Posterior vena cava (tissue), 2 donors: ENCODE data around the gene FRAT1. TPM values are rescaled to one million over a fixed set of nuclear protein-coding genes. Genes with fewer than 3 reads are reported as not detected.
A peak's percentile ranks its signal among the peaks of the same experiment; 100 is the strongest.

ENCODE experiments used
- DNase-seq: peaks from one replicate; pipeline ENCODE4 v3.0.0-alpha.2; 2020; ENCODE audit warnings: low spot score
- intact Hi-C, 2 donors: fragments of 100-400 bp; cut with DNase I; formaldehyde crosslinking; loops; one replicate each; pipeline versions ENCODE4 v1.14.1 to v1.14.2; 2022 to 2023
- total RNA-seq, 2 donors: library from RNA; stranded (reverse); fragmentation: NEBNext Ultra II Directional; extraction: Animal tissue kit (Norgen Biotek cat#: 25700); gene quantifications; one replicate each; pipeline ENCODE4 v1.2.1, GENCODE V29; 2021
- donor health status: DM: yes; HTN: yes; CAD: no.
- donor health status: DM: yes; HTN: yes; CAD: no.

The FRAT1 gene
- total RNA-seq, 2 donors from 2014 or later, result 2.1 to 4.2 TPM

DNA sequence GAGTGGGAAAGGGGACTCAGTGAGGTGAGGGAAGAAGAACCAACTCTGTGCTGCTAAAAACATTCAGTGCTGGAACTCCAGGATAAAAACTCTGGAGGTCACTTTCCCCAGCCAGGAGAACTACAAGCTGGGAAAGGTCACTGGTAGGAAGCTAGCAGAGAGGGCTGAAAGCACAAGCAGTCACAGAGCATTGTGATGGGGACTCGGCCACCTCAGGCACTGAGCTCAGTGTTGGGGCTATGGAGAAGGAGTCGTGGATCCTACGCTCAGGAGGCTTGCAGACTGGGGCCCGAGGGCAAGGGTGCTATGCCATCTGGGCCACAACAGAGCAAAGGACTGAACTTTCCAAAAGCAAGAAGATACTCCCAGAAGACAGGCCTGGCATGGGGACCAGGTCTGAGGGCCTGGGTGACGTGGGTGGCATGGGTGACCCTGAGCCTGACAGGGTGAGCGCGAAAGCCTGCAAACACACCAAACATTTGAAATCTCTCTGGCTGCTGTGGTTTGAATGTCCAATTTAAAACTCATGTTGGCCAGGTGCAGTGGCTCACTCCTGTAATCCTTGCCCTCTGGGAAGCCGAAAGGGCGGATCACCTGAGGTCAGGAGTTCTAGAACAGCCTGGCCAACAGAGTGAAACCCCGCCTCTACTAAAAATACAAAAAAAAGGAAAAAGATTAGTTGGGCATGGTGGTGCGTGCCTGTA, 16.8 kb upstream of the FRAT1 start:
- no peak for DNase-seq
- intact Hi-C loops, result no loop called here

DNA sequence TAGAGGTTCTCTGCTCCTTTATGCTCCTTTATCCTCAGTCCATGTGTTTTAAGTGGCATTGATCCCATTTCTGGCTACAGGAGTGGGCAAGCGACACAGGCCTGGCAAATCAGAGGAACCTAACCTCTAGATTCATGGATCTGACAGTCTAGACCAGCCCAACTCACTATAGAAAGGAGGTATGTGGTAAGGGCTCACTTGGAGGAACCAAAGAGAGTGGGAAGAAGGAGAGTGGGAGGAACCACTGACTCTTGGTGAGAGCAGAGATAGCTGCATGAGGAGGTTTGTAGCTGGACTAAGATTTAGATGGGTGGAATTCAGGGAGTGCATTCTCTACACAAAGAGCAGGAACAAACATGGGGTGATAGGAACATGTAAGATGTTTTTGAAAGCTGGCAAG, 11.6 kb upstream of the FRAT1 start:
- no peak for DNase-seq
- intact Hi-C loops, result no loop called here

DNA sequence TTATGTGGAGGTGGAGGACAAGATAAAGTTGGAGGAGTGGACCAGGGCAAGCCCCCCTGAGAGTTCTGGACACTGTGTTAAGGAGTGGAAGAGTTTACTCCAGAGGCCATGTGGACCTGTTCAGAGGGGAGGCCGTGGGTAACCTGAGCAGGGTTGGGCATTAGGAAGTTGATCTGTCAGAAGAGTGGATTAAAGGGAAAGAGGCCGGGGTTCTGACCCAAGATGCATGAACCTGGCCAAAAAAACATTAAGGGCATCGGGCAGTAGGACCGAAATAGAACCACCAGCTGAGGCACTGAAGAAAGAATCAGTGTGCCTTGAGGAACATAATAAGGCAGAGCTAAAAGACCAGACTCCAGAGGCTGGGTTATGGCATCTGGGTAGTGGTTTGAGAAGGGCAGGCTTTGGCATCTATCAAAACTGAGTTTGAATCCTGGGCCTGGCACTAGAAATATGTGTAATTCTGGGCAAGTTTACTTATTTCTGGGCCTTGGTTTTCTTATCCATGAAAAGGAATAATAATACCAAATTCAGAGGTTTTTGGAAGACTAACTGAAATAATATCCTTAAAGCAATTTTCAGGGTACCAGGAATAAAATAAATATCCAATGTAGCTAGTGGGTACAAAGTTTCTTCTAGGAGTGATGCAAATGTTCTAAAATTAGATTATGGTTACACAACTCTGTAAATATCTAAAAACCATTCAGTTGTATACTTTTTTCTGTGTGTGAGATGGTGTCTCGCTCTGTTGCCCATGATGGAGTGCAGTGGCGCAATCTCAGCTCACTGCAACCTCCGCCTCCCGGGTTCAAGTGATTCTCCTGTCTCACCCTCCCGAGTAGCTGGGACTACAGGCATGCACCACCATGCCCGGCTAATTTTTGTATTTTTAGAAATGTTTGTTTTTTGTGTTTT, 10.9 kb upstream of the FRAT1 start:
- no peak for DNase-seq
- intact Hi-C loops, result no loop called here

DNA sequence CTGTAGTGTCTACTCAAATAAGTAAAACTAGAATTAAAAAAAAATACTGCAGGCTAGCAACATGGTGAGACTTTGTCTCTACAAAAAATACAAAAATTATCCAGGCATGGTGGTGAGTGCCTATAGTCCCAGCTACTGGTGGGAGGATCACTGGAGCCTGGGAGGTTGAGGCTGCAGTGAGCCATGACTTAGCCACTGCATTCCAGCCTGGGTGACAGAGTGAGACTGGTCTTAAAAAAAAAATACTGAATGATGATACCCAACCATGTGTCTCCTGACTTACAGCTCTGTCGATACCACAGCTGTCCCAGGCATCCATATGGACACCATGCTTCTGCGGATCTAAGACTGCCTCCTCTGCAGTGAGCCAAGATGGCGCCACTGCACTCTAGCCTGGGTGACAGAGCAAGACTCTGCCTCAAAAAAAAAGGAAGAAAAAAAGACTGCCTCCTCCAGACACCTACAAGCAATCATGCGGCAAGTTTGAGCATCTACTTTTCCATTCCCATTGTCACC, 7.9 kb upstream of the FRAT1 start:
- DNase-seq, result no peak
- intact Hi-C loops, result no loop called here

DNA sequence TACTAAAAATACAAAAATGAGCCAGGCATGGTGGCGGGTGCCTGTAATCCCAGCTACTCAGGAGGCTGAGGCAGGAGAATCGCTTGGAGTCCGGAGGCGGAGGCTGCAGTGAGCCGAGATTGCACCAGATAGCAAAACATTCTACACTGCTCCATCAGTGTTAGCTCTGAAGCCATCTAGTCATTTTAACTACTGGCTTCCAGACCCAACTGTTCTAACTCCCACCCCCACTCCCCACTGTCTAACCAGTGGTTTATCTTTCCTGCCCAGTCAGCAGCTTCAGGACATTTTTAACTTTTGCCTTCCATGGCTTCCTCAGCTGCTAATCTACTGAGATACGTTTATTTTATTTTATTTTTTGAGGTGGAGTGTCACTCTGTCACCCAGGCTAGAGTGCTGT, 6.2 kb upstream of the FRAT1 start:
- intact Hi-C loops, result no loop called here
- DNase-seq, result no peak

DNA sequence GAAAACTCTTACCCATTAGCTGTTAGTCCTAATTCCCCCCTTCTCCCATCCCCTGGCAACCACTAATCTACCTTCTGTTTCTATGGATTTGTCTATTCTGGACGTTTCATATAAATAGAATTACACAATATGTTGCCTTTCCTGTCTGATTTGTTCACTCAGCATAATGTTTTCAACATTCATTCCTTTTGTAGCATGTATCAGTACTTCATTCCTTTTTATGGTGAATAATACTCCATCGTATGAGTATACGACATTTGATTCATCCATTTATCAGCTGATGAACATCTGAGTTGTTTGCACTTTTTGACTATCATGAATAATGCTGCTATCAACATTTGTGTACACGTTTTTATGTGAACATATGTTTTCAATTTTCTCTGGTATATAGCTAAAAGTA, 4.4 kb upstream of the FRAT1 start:
- intact Hi-C loops, result no loop called here
- DNase-seq, result no peak

DNA sequence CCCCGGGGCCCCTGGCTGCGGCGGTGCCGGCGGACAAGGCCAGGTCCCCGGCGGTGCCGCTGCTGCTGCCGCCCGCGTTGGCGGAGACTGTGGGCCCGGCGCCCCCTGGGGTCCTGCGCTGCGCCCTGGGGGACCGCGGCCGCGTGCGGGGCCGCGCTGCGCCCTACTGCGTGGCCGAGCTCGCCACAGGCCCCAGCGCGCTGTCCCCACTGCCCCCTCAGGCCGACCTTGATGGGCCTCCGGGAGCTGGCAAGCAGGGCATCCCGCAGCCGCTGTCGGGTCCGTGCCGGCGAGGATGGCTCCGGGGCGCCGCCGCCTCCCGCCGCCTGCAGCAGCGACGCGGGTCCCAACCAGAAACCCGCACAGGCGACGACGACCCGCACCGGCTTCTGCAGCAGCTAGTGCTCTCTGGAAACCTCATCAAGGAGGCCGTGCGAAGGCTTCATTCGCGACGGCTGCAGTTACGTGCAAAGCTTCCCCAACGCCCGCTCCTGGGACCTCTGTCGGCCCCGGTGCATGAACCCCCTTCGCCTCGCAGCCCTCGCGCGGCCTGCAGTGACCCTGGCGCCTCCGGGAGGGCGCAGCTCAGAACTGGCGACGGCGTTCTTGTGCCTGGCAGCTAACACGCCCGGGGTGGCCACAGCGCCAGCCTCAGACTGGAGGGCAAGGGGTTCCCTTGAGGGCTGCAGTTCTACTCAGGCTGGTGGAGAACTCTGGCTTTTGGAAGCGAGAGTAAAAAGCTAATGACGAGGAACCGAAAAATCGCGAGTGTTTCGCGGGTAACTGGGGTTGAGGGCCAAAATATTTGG, 804 bp downstream of the FRAT1 start:
- peak; percentile 88 for DNase-seq
- intact Hi-C loops, result no loop called here

DNA sequence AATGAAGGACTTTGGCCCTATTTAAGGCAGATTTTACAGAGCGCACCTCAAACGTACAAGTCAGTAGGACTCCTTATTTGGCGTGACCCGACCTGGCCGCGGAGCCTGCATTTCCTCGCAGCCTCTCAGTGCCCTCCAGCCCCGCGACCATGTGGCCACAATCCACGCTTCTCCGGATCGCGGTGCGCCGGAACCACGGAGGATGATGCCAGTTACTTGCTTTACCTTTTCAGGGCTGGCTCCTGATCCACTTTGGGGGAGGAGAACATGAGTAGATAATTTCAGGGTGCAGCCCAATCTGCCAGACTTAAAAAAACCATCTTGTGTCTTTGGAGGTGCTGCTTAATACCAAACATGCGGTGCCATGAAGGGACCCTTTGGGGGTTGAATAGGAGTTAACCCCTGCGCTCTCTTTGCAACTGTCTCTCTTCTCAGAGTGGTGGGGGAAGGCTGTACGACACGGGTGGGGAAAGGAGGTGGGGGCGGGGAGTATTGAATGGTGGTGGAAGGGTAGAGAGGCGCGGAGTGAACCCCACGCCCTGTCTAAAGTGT, 1.5 kb downstream of the FRAT1 start:
- DNase-seq, result peak; percentile 80
- intact Hi-C loops, result no loop called here

DNA sequence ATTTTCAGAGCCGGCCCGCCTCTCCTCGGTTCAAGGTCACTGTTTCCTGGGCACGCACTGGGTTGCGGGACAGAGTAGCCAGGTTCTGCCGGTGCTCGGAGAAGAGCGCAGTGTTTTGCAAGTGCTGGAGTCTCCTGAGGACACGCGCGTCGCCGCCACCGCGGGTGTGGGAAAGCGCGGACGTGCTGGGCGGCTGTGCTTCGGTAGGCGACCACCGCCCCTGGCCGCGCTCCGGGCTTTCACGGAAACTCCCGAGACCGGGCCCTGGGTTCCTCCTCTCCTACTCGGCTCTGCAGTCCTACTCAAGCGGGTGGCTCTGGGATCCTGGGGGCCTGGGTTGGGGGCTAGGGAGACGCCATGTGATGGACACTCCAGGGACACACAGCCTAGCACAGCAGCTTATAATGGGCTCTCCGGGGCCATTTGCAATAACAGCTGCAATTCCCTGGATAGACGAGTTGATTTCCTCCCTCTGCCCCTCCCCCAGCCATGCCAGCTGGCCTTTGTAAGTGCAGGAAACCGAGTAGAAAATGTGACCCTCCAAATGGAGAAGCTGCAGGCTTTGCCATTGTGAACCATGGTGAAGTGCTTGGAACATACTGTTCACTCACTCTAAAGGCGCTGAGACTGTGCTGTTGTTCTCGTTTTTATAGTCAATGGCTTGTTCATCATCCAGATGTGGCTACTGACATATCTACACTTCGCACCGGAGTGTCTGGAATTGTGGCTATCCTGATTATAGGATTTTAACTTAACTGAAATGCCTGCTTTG, 2.1 kb downstream of the FRAT1 start:
- peak; percentile 84 for DNase-seq
- intact Hi-C loops, result no loop called here

DNA sequence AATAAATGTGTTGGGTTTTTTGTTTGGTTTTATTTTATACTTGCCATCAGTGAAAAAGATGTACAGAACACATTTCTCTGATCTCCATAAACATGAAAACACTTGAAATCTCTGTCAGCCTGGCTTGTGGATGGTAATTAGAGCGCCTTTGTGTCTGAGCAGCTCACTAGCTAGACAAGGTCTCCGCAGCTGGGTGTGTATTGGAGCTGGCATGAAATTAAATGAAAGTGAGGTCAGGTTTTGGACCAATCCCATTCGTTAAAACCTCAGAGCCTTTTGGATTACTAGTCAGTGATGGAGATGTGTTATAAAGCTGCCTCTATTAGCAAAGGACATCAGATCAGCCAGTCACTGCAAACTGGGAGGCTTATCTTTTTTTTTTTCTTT, 2.7 kb downstream of the FRAT1 start:
- DNase-seq, result peak; percentile 3
- intact Hi-C loops, result no loop called here

DNA sequence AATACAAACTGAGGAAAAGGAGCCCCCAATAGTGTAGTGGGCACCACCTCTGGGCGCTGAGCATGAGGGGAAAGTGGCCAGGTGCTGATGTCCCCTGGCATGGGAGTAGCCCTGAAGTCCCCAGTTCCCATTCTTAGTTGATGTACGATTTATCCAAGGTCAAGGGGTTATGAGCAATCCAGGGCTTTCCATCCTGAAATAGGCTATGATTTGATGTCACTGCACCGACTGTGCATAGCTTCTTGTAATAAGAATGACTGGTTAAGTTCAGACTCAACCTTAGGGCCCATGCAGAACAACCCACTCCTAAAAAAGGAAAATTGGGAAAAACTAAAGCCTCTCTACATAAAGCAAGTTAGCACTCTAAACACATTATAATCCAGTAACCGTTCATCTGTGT, 4.4 kb downstream of the FRAT1 start:
- intact Hi-C loops, result no loop called here
- DNase-seq, result no peak

DNA sequence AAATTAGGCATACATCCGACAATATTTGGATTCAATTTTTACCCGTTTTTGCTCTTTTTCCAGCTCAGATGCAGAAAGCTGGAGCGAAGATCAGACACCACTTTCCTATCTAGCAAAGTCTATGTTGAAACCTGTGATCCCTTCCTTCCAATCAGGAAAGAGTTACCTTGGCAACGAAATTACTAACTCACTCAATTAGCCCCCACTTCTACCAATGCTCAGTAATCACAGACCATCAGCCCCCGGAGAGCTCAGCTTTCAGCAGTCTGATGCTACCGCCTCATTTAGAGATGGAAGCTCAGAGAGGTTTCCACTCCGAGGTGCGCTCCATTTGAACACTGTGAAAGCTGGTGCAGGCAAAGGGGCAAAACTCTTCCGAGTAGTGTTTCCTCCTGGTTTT, 6.7 kb downstream of the FRAT1 start:
- intact Hi-C loops, result no loop called here
- DNase-seq, result peak; percentile 25

DNA sequence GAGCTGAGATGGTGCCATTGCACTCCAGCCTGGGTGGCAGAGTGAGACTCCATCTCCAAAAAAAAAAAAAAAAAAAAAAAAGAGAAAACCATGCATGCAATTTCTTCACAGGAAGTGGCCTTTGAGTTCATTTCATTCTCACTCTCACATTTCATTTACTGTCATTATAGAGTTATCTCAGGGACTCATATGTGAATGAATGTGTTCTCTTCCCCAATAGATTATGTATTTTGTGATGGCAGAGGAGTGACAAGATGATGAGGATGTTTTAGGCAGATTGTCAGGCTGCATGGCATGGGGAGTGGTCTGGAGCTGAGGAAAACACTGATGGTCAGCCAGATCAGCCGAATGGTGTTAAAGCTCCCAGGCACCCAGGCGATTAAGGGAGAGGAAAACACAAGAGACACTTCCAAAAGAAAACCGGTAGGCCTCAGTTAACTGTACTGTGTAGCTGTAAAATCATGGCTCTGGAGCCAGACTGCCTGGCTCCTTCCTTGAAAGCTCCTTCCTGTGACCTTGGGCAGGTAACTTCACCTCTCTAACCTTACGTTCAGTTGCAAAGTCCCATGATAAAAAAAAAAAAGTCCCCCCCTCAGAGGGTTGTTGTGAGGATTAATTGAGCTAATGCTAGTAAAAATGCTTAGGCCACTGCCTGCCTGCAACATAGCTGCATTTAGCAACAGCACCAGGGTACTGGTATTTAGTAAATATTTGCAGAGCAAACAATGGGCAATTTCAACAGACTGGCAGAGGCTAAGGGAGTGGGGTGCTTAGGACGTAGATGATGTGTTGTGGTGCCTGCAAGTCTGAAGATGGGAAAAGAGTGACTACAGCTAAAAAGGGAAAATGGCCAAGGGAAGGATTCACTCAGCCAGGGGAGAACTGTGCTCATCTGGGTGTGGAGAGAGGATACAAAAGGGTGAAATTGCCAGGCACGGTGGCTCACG, 8.6 kb downstream of the FRAT1 start:
- intact Hi-C loops, result no loop called here

DNA sequence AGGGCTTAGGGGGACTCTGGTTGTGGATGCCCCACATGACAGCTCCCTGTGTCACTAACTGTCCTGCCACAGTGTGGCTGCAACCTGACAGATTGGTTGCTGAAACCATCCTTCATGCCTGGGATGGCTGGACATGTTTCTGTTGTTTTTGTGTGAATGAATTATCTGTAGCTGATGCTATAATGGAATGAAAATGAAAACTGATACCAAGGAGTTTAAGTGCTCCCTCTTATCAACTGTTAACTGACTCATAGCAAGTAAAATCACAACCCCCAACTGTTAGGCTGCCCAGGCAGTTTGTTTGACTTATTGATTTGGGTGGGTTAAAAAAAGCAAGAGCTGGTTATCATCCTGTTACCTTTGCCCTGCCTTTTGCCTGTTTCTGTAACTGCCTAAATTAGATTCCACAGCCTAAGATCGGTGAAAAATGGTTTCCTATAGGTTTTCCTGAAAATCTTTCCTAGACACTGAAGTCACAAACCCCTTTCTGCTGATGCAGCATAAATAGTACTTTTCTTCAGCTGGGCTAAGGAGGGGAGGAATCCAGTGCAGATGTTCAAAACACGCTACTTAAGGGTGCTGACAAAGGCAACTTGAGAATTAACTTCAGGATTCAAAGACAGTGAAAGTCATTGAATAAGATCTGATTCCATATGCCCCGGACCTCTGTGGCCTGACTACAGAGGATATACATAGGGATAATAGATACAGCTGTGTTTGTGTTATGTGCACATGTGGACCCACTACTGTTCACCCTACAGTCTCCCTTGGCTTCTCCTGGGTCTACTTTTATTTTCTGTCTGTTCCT, 9.8 kb downstream of the FRAT1 start:
- intact Hi-C loops, result no loop called here
- no peak for DNase-seq

More for the DNA sequence above, 8.6 kb downstream of the FRAT1 start:
- DNase-seq, result peak; percentile 3

DNA sequence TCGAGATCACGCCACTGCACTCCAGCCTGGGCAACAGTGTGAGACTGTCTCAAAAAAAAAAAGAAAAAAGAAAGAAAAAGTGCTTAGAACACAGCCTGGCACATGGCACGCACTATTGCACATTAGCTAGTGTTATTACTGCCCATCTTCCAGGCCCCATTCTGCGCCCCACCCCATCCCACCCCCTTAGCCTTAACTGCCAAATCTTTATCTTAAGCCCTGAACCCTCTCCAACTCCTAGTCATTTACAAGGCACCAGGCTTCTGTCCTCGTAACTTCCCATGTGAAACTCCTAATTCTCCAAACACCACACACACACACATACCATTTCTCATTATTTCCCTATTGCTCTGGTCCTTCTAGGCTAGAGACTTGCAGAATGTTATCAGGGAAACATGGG, 10.7 kb downstream of the FRAT1 start:
- DNase-seq, result no peak
- intact Hi-C loops, result no loop called here

DNA sequence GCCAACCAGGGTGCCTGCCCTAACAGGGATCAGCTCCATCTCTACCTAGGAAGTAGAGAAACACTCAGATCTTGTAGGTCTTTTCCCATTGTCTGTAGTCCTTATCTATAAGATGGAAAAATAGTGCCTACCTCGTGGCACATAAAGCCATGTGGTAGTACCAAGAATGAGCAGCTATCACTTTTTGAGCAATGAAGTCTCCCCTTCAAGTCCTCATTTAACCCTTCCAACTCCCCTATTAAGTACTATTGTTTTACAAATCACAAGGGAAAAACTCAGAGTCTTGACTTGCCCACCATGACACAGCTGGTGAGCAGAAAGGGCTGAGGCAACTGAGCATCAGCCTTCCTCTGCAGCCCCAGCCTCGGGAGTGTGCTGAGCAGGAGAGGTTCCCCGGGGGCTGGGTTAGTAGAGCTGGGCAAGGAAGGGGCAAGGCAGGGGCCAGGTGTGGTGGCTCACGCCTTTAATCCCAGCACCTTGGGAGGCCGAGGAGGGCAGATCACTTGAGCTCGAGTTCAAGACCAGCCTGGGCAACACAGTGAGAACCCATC, 12.2 kb downstream of the FRAT1 start:
- peak; percentile 49 for DNase-seq
- intact Hi-C loops, result no loop called here
